8988T (cell line): ENCODE data around the gene APOBR.
"Not testable (repeated sequence)": the region's sequence is repeated elsewhere in the genome, so short reads cannot be mapped to it uniquely, and the experiment has no call there.

Experiments used
- DNase-seq: peaks from one replicate; pipeline ENCODE4 v3.0.0; 2011

The APOBR gene

DNA sequence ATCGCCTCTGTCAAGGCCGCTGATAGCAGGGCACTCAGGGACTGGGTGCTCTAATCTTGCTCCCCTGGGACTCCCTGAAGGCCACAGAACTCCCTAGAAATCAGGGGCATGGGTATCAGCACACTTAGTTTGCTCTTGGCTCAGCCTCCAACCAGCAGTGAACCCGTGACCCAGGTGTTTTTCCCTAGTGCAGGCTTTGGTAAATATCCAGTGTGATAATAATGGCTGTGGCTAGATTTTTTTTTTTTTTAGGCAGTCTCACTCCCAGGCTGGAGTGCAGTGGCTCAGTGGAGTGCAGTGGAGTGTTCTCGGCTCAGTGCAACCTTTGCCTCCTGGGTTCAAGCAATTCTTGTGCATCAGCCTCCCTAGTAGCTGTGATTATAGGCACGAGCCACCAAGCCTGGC, 34.0 kb downstream of the APOBR start:
- DNase-seq = no peak

DNA sequence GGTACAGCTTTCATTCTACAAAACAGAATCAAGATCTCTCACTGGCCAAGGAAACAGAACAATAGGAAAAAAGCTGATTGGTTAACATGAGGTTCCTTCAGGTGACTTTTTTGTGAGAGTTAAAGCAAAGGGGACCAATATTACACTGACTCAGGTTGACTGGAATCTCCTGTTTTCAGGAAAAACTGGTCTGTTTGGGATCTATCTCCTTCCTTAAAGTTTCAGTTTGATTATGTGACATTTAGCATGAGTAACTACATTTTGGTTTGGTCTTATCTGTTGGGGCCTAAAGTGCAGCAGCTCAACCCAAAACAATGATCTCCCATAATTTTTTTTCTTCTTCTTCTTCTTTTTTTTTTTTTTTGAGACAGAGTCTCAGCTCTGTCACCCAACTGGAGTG, 34.7 kb downstream of the APOBR start:
- no peak for DNase-seq

DNA sequence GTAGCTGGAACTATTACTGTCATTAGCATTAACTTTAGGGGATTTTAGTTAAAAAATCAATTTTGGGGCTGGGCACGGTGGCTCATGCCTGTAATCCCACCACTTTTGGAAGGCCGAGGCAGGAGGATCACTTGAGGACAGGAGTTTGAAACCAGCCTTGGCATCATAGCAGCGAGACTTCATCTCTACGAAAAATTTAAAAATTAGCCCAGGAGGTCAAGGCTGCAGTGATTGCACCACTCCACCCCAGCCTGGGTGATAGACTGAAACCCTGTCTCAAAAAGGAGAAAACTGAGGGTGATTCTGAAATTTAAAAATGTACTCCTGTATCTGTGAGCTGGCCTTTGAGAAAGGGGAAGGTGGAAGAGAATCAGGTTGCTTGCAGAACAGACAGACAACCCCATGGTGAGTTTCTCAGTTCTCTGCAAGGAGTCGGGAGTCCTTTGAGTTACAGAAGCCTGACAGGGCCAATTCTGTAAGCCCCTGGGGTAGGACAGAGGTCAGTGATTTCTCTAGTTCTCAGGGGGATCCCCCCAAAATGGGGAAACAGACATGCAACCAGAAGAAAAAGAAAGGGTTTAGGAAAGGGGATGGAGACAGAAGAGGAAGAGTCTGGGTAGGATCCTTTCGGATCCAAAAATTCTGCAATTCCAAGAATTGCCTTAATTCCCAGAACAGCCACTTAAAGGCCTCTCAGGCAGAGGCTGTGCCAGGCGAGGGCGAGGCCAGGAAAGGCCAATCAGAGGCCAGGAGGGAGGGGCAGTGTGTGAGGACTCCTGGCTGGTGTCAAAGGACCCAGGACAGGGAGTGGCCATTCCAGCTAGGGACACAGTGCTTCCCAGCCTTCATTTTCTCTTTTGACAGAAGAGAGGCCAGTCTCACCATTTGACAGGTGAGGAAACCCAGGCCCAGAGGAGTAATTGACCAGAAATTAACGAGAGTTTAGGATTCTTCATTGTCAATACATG, 37.6 kb downstream of the APOBR start:
- DNase-seq = no peak

DNA sequence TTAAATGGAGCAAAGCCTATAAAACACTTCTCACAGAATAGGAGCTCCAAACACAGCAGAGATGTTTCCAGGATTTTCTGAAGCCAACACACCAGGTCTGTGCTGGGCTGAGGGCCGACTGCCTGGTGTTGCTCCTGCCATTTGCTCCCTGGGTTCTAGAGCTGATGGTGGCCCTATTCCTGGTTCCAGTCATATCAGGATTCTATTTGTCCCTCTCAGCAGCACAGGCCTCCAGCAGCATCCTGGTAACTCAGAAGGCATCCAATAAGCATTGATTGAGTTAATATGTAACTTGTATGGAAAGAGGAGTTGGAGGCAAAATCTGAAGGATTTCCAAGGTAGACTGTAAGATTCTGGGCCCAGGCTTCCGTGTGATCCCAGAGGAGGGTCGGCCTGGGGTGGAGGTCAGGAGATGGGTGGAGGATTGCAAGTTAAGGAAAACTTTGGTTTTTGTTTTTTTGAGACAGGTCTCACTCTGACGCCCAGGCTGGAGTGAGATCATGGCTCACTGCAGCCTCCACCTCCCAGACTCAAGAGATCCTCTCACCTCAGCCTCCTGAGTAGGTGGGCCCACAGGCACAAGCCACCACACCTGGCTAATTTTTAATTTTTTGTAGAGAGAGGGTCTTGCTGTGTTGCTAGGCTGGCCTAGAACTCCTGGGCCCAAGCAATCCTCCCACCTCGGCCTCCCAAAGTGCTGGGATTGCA, 38.7 kb downstream of the APOBR start:
- DNase-seq = no peak

DNA sequence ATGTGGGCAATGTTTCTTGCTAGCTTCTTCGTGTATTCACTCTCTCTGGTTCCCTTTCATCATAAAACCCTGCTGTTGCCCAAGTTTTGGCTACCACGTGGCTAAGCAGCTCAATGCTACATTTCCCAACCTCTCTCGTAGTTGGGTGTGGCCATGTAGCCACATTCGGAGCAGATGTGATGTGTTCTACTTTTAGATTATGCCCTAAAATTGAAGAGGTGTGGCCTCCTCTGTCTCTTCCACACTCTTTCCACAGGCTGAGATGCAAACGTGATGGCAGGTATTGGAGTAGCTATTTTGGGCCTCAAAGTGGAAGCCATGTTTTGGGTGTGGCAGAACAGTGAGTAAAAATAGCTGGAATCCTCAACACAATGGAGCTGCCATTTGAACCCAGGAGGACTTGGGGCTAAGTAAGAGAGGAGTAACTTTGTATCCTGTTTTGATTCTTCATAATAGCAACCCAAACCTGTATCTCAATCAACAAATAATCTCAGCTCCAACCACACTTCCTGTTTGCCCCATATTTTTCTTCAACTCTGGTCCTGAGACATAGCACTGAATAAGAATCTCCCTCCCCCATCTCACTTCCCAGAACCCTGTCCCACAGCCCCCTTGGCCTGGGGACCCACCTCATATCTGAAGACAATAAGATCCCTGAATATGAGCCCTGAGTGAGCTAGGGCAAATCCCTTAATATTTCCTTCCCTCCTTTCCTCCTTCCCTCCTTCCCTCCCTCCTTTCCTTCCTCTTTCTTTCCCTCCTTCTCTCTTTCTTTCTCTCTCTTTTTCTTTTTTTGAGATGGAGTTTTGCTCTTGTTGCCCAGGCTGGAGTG, 40.3 kb downstream of the APOBR start:
- DNase-seq = no peak

DNA sequence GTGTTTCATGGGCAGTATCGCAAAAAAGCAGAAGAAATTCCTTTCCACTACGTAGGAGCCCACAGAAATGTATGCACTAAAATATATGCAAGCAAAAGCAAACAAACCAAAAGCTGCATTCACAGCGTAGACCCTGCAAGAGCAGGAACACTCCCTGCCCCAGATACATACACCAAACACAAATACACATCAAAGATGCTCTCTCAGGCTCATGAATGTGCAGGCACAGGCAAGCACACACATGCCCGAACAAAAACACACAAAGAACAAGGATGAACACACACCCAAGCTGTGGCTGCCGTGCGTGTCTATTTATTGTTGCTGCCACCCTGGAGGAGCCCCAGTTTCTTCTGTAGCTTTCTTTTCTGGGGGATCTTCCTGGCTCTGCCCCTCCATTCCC, 42.6 kb downstream of the APOBR start:
- DNase-seq = no peak

DNA sequence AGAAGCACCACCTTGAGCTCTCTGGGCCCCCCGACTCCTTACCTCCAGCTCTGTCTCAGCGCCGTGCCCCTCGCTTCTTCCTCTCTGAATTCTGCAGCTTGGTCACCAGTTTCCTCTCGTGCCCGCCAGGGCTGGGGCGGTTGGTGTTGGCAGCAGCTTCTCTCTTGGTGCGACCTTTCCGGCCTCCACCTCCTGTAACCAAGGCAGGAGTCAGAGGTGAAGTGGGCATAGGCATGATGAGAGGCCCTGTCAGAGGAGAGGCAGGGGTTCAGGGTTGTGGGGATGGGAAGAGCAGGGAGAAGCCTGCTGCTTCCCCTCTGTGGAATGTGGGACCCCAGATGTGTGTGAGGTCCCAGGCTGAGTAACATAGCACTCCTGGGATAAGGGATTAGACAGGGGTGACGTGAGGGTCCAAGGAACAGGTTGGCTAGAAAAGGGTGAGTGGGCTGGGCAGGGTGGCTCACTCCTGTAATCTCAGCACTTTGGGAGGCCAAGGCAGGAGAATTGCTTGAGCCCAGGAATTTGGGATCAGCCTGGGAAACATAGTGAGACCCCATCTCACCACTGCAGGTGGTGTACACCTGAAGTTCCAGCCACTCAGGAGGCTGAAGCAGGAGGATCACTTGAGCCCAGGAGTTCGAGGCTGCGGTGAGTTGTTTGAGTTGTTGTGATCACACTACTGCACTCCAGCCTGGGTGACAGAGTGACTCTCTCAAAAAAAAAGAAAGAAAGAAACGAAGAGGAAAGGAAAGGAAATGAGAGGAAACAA, 43.7 kb downstream of the APOBR start:
- no peak for DNase-seq

DNA sequence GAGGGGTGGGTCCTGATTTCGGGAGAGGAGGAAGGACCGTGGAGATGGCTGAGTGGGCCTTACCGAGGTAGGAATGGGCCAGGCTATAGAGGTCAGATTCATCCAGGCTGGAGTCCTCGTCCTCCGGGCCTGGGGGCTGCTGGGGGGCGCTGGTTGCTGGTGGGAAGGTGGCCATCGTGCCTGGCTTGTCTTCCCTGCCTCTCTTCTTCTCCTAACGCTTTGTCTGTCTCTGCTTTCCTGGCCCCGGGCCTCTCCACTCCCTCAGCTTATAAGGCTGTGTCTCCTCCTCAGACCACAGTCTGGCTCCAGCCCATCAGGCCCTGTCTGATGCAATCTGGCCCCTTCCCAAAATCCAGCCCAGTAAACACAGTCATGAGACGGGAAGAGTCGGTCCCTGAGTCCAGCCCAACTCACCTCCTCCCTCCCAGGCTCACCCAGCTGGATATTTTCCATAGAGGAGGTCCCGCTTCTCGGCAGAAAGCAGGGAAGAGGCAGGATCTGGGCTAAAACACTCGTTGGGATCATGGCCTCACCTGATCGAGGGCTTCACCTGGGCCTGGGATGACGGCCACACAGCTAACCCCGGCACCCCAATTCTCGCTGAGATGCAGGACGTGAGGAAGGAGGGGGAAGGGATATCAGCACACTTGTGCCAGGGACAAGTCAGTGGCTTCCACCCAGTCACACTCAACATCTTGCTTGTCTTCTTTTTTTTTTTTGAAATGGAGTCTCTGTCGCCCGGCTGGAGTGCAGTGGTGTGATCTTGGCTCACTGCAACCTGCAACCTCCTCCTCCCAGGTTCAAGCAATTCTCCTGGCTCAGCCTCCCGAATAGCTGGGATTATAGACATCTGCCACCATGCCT, 44.5 kb downstream of the APOBR start, which contains the start of gene NUPR1:
TSS of gene NUPR1 (minus strand) at position 242 of the 864 bp plus-strand sequence. CDS start at position 175, 67 bp downstream.
- no peak for DNase-seq

DNA sequence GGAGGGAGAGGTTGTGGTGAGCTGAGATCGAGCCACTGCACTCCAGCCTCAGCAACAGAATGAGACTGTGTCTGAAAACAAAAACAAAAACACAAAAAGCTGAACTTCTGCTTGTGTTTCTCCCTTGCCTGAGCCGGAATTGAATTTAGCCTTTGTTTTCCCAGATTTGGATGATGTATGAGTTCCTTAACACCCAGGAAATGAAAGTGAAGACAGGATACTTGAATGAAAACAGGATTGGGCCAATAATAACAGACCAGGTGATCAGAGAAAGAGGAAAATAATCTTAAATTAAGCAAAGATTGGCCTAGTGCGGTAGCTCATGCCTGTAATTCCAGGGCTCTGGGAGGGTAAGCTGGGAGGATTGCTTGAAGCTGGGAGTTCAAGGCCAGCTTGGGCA, 45.9 kb downstream of the APOBR start:
- no peak for DNase-seq

DNA sequence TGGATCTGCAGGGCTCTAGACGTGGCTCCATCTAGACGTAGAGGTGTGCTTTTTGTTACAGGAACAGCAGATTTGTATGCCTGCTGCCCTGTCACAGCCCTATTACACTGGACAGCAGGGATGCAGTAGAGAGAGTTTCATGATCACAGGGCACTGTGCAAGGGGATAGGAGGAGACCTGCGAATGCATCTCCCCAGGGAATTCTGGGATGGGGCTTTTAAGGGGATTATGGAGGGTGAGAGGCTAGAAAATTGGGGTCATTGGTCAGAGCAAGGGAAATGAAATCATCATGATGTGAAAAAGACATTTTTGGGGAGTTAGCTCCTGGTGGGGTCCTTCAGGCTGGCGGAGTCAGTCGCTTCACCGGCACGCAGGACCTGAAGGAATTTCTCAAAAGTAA, 48.2 kb downstream of the APOBR start:
- no peak for DNase-seq

DNA sequence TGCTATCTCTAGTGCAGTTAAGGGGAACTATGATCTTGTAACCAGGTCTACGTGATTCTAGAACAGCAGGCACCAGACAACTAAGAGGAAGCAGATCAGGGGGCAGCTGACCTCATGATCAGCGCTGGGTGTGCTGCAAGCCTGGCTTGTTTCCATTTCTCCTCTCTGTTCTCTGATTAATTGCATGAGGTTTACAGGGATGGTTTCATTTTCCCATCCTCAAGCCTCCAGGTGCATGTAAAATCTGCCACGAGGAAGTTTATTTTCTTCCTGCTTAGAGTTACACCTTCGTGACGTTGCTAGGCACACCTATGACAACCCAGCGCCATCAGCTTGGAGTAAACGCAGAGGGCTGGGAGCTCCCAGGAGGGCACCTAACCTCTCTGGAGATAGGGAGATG, 48.6 kb downstream of the APOBR start:
- no peak for DNase-seq

DNA sequence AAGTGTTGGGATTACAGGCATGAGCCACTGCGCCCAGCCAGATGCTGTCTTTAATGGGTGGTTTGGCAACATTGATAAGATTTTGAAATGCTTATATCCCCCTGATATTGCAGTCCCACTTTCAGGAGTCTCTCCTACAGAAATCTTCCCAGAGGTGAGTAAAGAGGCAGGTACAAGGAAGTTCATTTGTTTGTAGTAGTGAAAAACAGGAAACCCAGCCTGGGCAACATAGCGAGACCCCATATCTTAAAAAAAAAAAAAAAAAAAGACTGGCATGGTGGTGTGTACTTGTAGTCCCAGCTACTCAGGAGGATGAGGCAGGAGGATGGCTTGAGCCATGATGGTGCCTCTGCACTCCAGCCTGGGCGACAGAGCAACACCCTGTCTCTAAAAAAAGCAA, 50.6 kb downstream of the APOBR start:
- no peak for DNase-seq

DNA sequence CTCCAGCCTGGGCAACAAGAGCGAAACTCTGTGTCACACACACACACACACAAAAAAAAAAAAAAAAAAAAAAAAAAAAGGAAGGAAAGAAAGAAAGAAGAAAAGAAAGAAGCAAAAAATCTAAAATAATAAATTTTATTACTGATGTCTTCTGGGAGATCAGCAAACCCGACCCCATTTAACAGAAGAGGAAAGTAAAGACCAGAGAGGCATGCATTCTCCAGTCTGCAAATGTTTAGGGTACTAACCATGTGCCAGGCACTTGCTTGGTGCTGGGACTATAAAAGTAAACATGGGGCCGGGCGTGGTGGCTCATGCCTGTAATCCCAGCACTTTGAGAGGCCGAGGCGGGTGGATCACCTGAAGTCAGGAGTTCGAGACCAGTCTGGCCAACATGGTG, 51.5 kb downstream of the APOBR start:
- DNase-seq = not testable (repeated sequence)

DNA sequence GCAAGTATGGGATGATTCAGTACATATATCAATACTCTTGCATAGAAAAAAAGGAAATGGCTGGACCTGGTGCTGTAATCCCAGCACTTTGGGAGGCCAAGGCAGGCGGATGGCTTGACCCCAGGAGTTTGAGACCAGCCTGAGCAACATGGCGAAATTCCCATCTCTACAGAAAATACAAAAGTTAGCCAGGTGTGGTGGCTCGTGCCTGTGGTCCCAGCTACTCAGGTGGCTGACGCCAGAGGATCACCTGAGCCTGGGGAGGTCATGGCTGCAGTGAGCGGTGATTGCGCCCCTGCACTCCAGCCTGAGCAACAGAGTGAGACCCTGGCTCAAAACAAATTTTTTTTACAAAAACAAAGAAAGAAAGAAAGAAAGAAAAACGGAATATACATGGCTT, 52.2 kb downstream of the APOBR start:
- DNase-seq = no peak

DNA sequence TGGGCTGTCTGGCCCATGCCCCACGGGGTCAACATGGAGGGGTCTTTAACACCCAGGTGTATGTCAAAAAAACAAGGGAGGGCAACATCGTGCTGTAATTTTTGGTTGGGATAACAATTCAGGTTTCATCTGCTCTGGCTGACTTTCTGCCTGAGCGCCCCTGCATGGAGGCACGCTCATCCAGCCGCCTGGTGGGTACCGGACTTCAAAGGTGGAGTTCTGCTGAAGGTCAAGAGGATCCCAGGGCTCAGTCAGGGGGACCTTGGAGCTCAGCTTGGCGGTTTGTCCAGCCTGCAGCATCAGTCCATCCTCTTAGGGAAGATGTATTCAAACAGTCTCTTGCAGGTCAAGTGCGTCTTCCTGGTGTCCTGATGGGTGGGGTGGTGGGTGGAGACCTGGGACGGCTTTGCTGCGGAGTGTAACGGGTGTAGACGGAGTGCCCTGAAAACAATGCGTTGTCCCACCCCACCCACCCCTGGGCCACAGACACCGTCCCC, 53.9 kb downstream of the APOBR start:
- DNase-seq = no peak
